Measurements from ENCODE around the gene ATF1. TPM values are rescaled to one million over a fixed set of nuclear protein-coding genes. Genes with fewer than 3 reads are reported as not detected.

ATF1 gene
- total RNA-seq, 1 donor: 29.0 TPM

DNA sequence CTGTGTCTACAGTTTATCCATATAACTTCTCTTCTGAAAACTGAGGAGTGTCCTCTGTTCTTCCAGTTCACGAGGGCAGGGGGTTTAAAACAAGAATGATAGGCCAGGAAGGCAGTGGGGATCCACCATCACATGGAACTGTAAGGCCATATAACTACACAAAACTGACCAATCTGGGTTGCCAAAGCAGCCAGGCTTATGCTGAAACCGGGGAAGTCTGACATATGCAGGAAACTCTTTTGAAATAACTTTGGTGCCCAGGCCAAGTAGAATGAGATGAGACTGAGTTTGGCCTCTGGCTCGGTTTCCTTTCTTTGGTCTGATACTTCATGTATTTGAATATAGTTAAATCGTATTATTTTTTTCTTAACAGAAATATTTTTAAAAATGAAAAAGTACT, 18.0 kb upstream of the ATF1 start:
- no peaks in the 10 kb centered on the region for H4K20me1 ChIP-seq (ENCODE audit: insufficient read depth, low read length)
- no peak overlapping the region for H2AFZ ChIP-seq (ENCODE audit: low read length)
- H3K36me3 ChIP-seq (ENCODE audit: insufficient read depth, low read length): peaks cover 27% of the 10 kb centered on the region
- no peaks in the 10 kb centered on the region for H3K4me1 ChIP-seq (ENCODE audit: insufficient read depth, low read length)
- no peak overlapping the region for H3K4me2 ChIP-seq (ENCODE audit: insufficient read depth, low read length)
- H3K9me3 ChIP-seq (ENCODE audit: low read depth, low read length): no peaks in the 10 kb centered on the region
- H3K27me3 ChIP-seq (ENCODE audit: insufficient read depth, low read length): no peaks in the 10 kb centered on the region
- no peak for DNase-seq (ENCODE audit: insufficient read length, low spot score, missing footprints)
- TF ChIP-seq, protein P1, sequence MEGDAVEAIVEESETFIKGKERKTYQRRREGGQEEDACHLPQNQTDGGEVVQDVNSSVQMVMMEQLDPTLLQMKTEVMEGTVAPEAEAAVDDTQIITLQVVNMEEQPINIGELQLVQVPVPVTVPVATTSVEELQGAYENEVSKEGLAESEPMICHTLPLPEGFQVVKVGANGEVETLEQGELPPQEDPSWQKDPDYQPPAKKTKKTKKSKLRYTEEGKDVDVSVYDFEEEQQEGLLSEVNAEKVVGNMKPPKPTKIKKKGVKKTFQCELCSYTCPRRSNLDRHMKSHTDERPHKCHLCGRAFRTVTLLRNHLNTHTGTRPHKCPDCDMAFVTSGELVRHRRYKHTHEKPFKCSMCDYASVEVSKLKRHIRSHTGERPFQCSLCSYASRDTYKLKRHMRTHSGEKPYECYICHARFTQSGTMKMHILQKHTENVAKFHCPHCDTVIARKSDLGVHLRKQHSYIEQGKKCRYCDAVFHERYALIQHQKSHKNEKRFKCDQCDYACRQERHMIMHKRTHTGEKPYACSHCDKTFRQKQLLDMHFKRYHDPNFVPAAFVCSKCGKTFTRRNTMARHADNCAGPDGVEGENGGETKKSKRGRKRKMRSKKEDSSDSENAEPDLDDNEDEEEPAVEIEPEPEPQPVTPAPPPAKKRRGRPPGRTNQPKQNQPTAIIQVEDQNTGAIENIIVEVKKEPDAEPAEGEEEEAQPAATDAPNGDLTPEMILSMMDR (IDR thresholded peaks at IDR 0.05; ENCODE audit: extremely low read depth, low read depth, low read length): no peak
- no peak overlapping the region for H3K27ac ChIP-seq (ENCODE audit: low read depth, low read length)
- no peaks in the 10 kb centered on the region for H3K79me2 ChIP-seq (ENCODE audit: insufficient read depth, low read length)
- H3K4me3 ChIP-seq (ENCODE audit: insufficient read depth, low read length): no peak overlapping the region

DNA sequence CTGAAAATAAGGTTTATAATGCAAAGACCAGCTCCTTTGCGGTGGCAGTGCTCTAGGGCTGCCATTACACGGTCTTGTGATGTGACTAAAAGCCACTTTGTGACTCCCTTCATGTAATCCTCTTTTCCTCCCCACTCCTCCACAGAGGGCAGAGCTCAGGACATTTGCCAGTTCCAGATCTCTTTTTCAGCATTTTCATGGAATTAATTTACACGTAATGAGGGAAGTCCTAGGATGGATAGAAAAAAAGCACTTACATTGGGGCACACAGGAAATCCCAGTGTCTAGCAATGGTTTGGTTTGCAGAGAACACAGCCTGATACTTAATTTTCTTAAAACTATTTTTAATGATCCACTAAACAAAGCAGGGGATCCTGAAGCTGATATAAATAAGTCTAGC, 17.5 kb upstream of the ATF1 start:
- Histone ChIP-seq H4K20me1 (ENCODE audit: insufficient read depth, low read length) (no peaks in the 10 kb centered on the region), H3K4me1 (ENCODE audit: insufficient read depth, low read length) (no peaks in the 10 kb centered on the region), H2AFZ (ENCODE audit: low read length) (no peak overlapping the region), H3K9me3 (ENCODE audit: low read depth, low read length) (no peaks in the 10 kb centered on the region), H3K36me3 (ENCODE audit: insufficient read depth, low read length) (peaks cover 27% of the 10 kb centered on the region), H3K27ac (ENCODE audit: low read depth, low read length) (no peak overlapping the region), H3K4me3 (ENCODE audit: insufficient read depth, low read length) (no peak overlapping the region), H3K27me3 (ENCODE audit: insufficient read depth, low read length) (no peaks in the 10 kb centered on the region), H3K79me2 (ENCODE audit: insufficient read depth, low read length) (no peaks in the 10 kb centered on the region), H3K4me2 (ENCODE audit: insufficient read depth, low read length) (no peak overlapping the region)
- TF ChIP-seq, protein P1 (IDR thresholded peaks at IDR 0.05; ENCODE audit: extremely low read depth, low read depth, low read length): no peak
- DNase-seq (ENCODE audit: insufficient read length, low spot score, missing footprints): no peak

- Histone ChIP-seq H3K9me3 (ENCODE audit: low read depth, low read length) (no peaks in the 10 kb centered on the region), H3K36me3 (ENCODE audit: insufficient read depth, low read length) (peaks cover 24% of the 10 kb centered on the region), H4K20me1 (ENCODE audit: insufficient read depth, low read length) (no peaks in the 10 kb centered on the region), H3K4me3 (ENCODE audit: insufficient read depth, low read length) (no peak overlapping the region), H3K79me2 (ENCODE audit: insufficient read depth, low read length) (no peaks in the 10 kb centered on the region), H3K27ac (ENCODE audit: low read depth, low read length) (no peak overlapping the region), H3K4me1 (ENCODE audit: insufficient read depth, low read length) (no peaks in the 10 kb centered on the region), H3K4me2 (ENCODE audit: insufficient read depth, low read length) (no peak overlapping the region), H2AFZ (ENCODE audit: low read length) (no peak overlapping the region), H3K27me3 (ENCODE audit: insufficient read depth, low read length) (no peaks in the 10 kb centered on the region)
- no peak for DNase-seq (ENCODE audit: insufficient read length, low spot score, missing footprints)
- TF ChIP-seq, protein P1 (IDR thresholded peaks at IDR 0.05; ENCODE audit: extremely low read depth, low read depth, low read length): no peak
Measured at GRCh38 chr12:50747817-50748216, 16.1 kb upstream of the ATF1 start.

- no peaks in the 10 kb centered on the region for H3K9me3 ChIP-seq (ENCODE audit: low read depth, low read length)
- H3K27me3 ChIP-seq (ENCODE audit: insufficient read depth, low read length): no peaks in the 10 kb centered on the region
- H4K20me1 ChIP-seq (ENCODE audit: insufficient read depth, low read length): no peaks in the 10 kb centered on the region
- H3K27ac ChIP-seq (ENCODE audit: low read depth, low read length): no peak overlapping the region
- no peak overlapping the region for H3K4me2 ChIP-seq (ENCODE audit: insufficient read depth, low read length)
- no peak overlapping the region for H2AFZ ChIP-seq (ENCODE audit: low read length)
- no peak overlapping the region for H3K4me3 ChIP-seq (ENCODE audit: insufficient read depth, low read length)
- H3K4me1 ChIP-seq (ENCODE audit: insufficient read depth, low read length): no peaks in the 10 kb centered on the region
- TF ChIP-seq, protein P1 (IDR thresholded peaks at IDR 0.05; ENCODE audit: extremely low read depth, low read depth, low read length): no peak
- H3K79me2 ChIP-seq (ENCODE audit: insufficient read depth, low read length): no peaks in the 10 kb centered on the region
- H3K36me3 ChIP-seq (ENCODE audit: insufficient read depth, low read length): peaks cover 15% of the 10 kb centered on the region
- DNase-seq (ENCODE audit: insufficient read length, low spot score, missing footprints): no peak
Measured at GRCh38 chr12:50749459-50749882, 14.4 kb upstream of the ATF1 start.
